NCI-H1092 (cell line): ENCODE results near the gene RPS6KA5.
"Not testable (repeated sequence)": the region's sequence is repeated elsewhere in the genome, so short reads cannot be mapped to it uniquely, and the experiment has no call there.

Experiments
- DNase-seq: peaks from one replicate; lab custom pipeline; 2025; lab: John Stamatoyannopoulos, UW

The RPS6KA5 gene

GRCh38 chr14:91029456-91030217, 30.8 kb downstream of the RPS6KA5 start:
- no peak for DNase-seq

- DNase-seq, result no peak
Measured at GRCh38 chr14:91027561-91027960, 32.9 kb downstream of the RPS6KA5 start.

- not testable (repeated sequence) for DNase-seq
Measured at GRCh38 chr14:91022622-91023028, 37.8 kb downstream of the RPS6KA5 start.

GRCh38 chr14:91021991-91022621, 38.3 kb downstream of the RPS6KA5 start:
- no peak for DNase-seq

GRCh38 chr14:91021115-91021514, 39.3 kb downstream of the RPS6KA5 start:
- DNase-seq, result no peak

GRCh38 chr14:91019673-91020072, 40.8 kb downstream of the RPS6KA5 start:
- no peak for DNase-seq

- DNase-seq, result no peak
Measured at GRCh38 chr14:91018481-91018880, 42.0 kb downstream of the RPS6KA5 start.

GRCh38 chr14:91016800-91017410, 43.5 kb downstream of the RPS6KA5 start:
- DNase-seq, result no peak

- DNase-seq, result no peak
Measured at GRCh38 chr14:91015435-91015834, 45.0 kb downstream of the RPS6KA5 start.

- no peak for DNase-seq
Measured at GRCh38 chr14:91012045-91012444, 48.4 kb downstream of the RPS6KA5 start.

GRCh38 chr14:91010153-91010533, 50.3 kb downstream of the RPS6KA5 start:
- no peak for DNase-seq

- DNase-seq, result no peak
Measured at GRCh38 chr14:91009501-91010152, 50.8 kb downstream of the RPS6KA5 start.

GRCh38 chr14:91008759-91009409, 51.6 kb downstream of the RPS6KA5 start:
- DNase-seq, result no peak

GRCh38 chr14:91005716-91006115, 54.7 kb downstream of the RPS6KA5 start:
- DNase-seq, result no peak

GRCh38 chr14:91004987-91005386, 55.5 kb downstream of the RPS6KA5 start:
- DNase-seq, result no peak

- no peak for DNase-seq
Measured at GRCh38 chr14:90999299-90999698, 61.1 kb downstream of the RPS6KA5 start.

- DNase-seq, result no peak
Measured at GRCh38 chr14:90996967-90997366, 63.5 kb downstream of the RPS6KA5 start.

- no peak for DNase-seq
Measured at GRCh38 chr14:90995785-90996184, 64.7 kb downstream of the RPS6KA5 start.

- no peak for DNase-seq
Measured at GRCh38 chr14:90993792-90994191, 66.6 kb downstream of the RPS6KA5 start.

GRCh38 chr14:90991690-90992443, 68.6 kb downstream of the RPS6KA5 start:
- no peak for DNase-seq

- DNase-seq, result no peak
Measured at GRCh38 chr14:90990141-90990540, 70.3 kb downstream of the RPS6KA5 start.
